K562 (cell line): ENCODE measurements around the gene MSMO1. TPM values are rescaled to one million over a fixed set of nuclear protein-coding genes. Genes with fewer than 3 reads are reported as not detected.
A peak's percentile ranks its signal among the peaks of the same experiment; 100 is the strongest.

Experiments
- ATAC-seq: fragments of 200-7000 bp; cut with Tn5 transposase; 3 replicates; pipeline ENCODE4 v1.9.1; 2020; ENCODE audit warnings: moderate library complexity
- BruUV-seq: library from RNA; stranded (reverse); fragments of 400-500 nt; replicated peaks from 2 replicates; lab custom pipeline; 2021; lab: Mats Ljungman, UMichigan
- CTCF ChIA-PET: fragments of 300-600 bp; formaldehyde crosslinking; extraction: SDS; loops from one replicate; lab custom pipeline; 2021; ENCODE audit warnings: low intra/inter-chr PET ratio; lab: Yijun Ruan, JAX
- POLR2A ChIA-PET: fragments of 300-600, 350-650 bp; sonication (Branson Sonifier 250); formaldehyde crosslinking; extraction: SDS; loops from one replicate; lab custom pipeline; 2021; ENCODE audit warnings: antibody characterized with exemption, inconsistent platforms; lab: Yijun Ruan, JAX
- DNase-seq, 4 experiments: peaks; one replicate each; pipeline versions ENCODE4 v3.0.0 to v3.0.0-alpha.2; 2011 to 2018; ENCODE audit warnings: low spot score in 3 of 4, mixed read lengths in 3 of 4; ENCODE audit errors: extremely low read depth in 1 of 4
- FAIRE-seq: peaks from 2 replicates; lab custom pipeline; 2011; peaks lifted over from hg19 to GRCh38; lab: Jason Lieb, UNC
- H2AFZ ChIP-seq: 2 replicates; pipeline ENCODE4 v1.6.0; 2011; ENCODE audit warnings: low read depth, low read length, control low read depth, inconsistent platforms
- H3K27ac ChIP-seq: fragments of 200-600 bp; 3 replicates; pipeline ENCODE4 v1.8.0; 2011; ENCODE audit warnings: low read depth, mild to moderate bottlenecking, control low read depth, inconsistent platforms, low read length, moderate library complexity, mixed read lengths; ENCODE audit errors: extremely low read depth
- H3K27me3 ChIP-seq, 2 experiments: fragments of 300-600 bp in 1 of 2; 2 replicates in 1 of 2; 3 replicates in 1 of 2; pipeline versions ENCODE4 v1.6.0 to v1.8.0; 2011; ENCODE audit warnings: inconsistent platforms in 2 of 2, low read length in 2 of 2, mild to moderate bottlenecking in 1 of 2, mixed read lengths in 1 of 2, moderate library complexity in 1 of 2; ENCODE audit not compliant: control insufficient read depth in 2 of 2, insufficient read depth in 2 of 2
- H3K36me3 ChIP-seq: fragments of 300-600 bp; 3 replicates; pipeline ENCODE4 v1.8.0; 2011; ENCODE audit warnings: mild to moderate bottlenecking, low read length, inconsistent platforms; ENCODE audit not compliant: control insufficient read depth, insufficient read depth
- H3K4me1 ChIP-seq, 2 experiments: fragments of 200-600 bp in 1 of 2; replicated peaks in 1 of 2; 2 replicates in 1 of 2; 3 replicates in 1 of 2; pipeline versions ENCODE4 v1.5.1 to v1.8.0; 2011; ENCODE audit warnings: inconsistent platforms in 2 of 2, low read length in 2 of 2, mild to moderate bottlenecking in 1 of 2, mixed read lengths in 1 of 2, moderate library complexity in 1 of 2; ENCODE audit not compliant: control insufficient read depth in 2 of 2, insufficient read depth in 2 of 2
- H3K4me2 ChIP-seq: 2 replicates; pipeline ENCODE4 v1.6.1; 2011; ENCODE audit warnings: low read length, control low read depth, inconsistent platforms, mixed read lengths; ENCODE audit not compliant: insufficient read depth
- H3K4me3 ChIP-seq: fragments of 200-600 bp; sonication (generic), shearing (Covaris generic); 2 replicates; pipeline ENCODE4 v1.5.1; 2016; ENCODE audit warnings: control low read depth, inconsistent platforms
- H3K79me2 ChIP-seq: fragments of 200-600 bp; 3 replicates; pipeline ENCODE4 v1.8.0; 2011; ENCODE audit warnings: low read length, inconsistent platforms; ENCODE audit not compliant: control insufficient read depth, insufficient read depth
- H3K9ac ChIP-seq, 2 experiments: 2 replicates each; pipeline versions ENCODE4 v1.6.0 to v1.6.1; 2011; ENCODE audit warnings: low read depth in 2 of 2, low read length in 2 of 2, control low read depth in 1 of 2, inconsistent platforms in 1 of 2, mild to moderate bottlenecking in 1 of 2, mixed read lengths in 1 of 2; ENCODE audit not compliant: insufficient read depth in 1 of 2
- H3K9me1 ChIP-seq: one replicate; pipeline ENCODE4 v1.6.0; 2011; ENCODE audit warnings: inconsistent platforms, mild to moderate bottlenecking, low read length, moderate library complexity; ENCODE audit not compliant: control insufficient read depth, insufficient read depth
- H3K9me3 ChIP-seq: replicated peaks from 2 replicates; pipeline ENCODE4 v1.5.1; 2011; ENCODE audit warnings: low read depth, low read length, inconsistent platforms; ENCODE audit not compliant: control insufficient read depth, insufficient read depth
- H4K20me1 ChIP-seq: replicated peaks from 2 replicates; pipeline ENCODE4 v1.6.1; 2011; ENCODE audit warnings: low read length, inconsistent platforms, mixed read lengths; ENCODE audit not compliant: control insufficient read depth, insufficient read depth
- CREBBP ChIP-seq: IDR thresholded peaks from one replicate; pipeline ENCODE4 v1.6.1; 2012; ENCODE audit warnings: low read depth, mild to moderate bottlenecking, control low read depth, inconsistent platforms, low read length
- GATAD2B ChIP-seq: fragments of 450-650 bp; IDR thresholded peaks from 2 replicates; pipeline ENCODE4 v1.6.1; 2017; ENCODE audit warnings: mild to moderate bottlenecking, borderline replicate concordance
- POU5F1 ChIP-seq: fragments of 150-350 bp; IDR thresholded peaks from 2 replicates; pipeline ENCODE4 v1.6.1; 2014; ENCODE audit warnings: borderline replicate concordance, low read length, low read depth, mild to moderate bottlenecking; ENCODE audit not compliant: partially characterized antibody
- PTBP1 ChIP-seq: fragments of 200-400 bp; formaldehyde crosslinking; IDR thresholded peaks from 2 replicates; pipeline ENCODE4 v1.6.1; 2017; ENCODE audit warnings: low read depth, low read length
- ZNF316 ChIP-seq: fragments of 450-650 bp; IDR thresholded peaks from 2 replicates; pipeline ENCODE4 v1.6.1; 2016
- ZNF707 ChIP-seq: fragments of 250-450 bp; sonication (Bioruptor Pico); conservative IDR thresholded peaks from 2 replicates; pipeline ENCODE4 v1.8.0; 2022; ENCODE audit warnings: inconsistent platforms, mild to moderate bottlenecking, moderate library complexity
- WGBS: fragments of 100-300 bp; shearing (Covaris generic); methylation state at CpG from one replicate; pipeline ENCODE4 v1.1.6; 2016; ENCODE audit warnings: low coverage, mixed read lengths; ENCODE audit not compliant: insufficient coverage; ENCODE audit errors: missing lambda C conversion rate; 5-methylcytosine and 5-hydroxymethylcytosine counted together
- in situ Hi-C: fragments of 300-500 bp; cut with MboI; formaldehyde crosslinking; loops from 4 replicates; pipeline ENCODE4 v1.15.0; 2018; ENCODE audit warnings: inconsistent platforms, mixed read lengths
- intact Hi-C: fragments of 100-400 bp; cut with micrococcal nuclease; formaldehyde crosslinking; loops from 2 replicates; pipeline ENCODE4 v1.14.2; 2022
- polyA plus RNA-seq, 8 experiments: library from polyadenylated mRNA; depleted of rRNA in 4 of 8; stranded (reverse) in 5 of 8; unstranded in 3 of 8; fragments of >200 nt; fragmentation: Nextera tagmentation in 2 of 8; fragmentation: Illumina TruSeq in 1 of 8; extraction: Ambion mirVana in 2 of 8; extraction: Trizol in 1 of 8; gene quantifications; 2 replicates each; pipeline versions ENCODE4 v1.2.1 to v1.2.3, GENCODE V29; 2011 to 2014; ENCODE audit warnings: inconsistent platforms in 1 of 8, missing spikeins in 1 of 8
- total RNA-seq, 7 experiments: library from RNA; depleted of rRNA in 6 of 7; stranded (reverse); fragments of >200 nt in 6 of 7; fragmentation: Illumina TruSeq in 2 of 7; extraction: Trizol in 2 of 7; gene quantifications; 2 replicates each; pipeline versions ENCODE4 v1.2.1 to v1.2.3, GENCODE V29; 2011 to 2021; ENCODE audit warnings: low replicate concordance in 1 of 7

MSMO1 gene
- total and polyA plus RNA-seq, 9 of the 15 experiments (the other 6 are each of a cell fraction or from before 2014, with no cell fraction given), result 32.0 to 172 (median 63.5) TPM

DNA sequence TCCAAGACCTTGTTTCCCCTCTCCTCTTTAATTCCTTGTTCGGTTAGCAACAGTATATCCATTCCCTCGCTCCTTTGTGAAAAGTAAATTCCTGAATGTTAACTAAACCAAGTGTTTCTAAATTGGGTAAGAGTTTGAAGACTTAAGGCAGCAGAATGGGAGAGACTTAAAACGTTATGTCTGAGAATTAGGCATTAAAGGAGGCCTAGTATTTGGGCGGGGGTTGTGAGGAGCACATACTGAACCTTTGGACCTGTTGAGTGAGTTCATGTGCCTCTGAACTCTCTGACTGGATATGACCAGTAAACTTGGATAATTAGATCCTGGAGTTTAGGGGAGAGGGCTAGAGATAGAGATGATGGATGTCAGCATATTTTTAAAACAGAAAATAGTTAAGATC lies 1.2 kb downstream of the MSMO1 start:
- Histone ChIP-seq H3K27ac (peak overlapping the region; percentile 70), H3K36me3 (peaks cover 37% of the 10 kb centered on the region), H3K9me1 (no peaks in the 10 kb centered on the region), H3K9me3 (no peaks in the 10 kb centered on the region), H3K4me2 (peak overlapping the region; percentile 99), H2AFZ (no peak overlapping the region), H3K27me3 (no peaks in the 10 kb centered on the region), H3K79me2 (peaks cover 72% of the 10 kb centered on the region), H3K4me1 (peaks cover 9 to 25% of the 10 kb centered on the region in 2 experiments; a peak in 4 of 5 replicates), H4K20me1 (peaks cover 43% of the 10 kb centered on the region), H3K4me3 (peak overlapping the region; percentile 84), H3K9ac (peak overlapping the region; percentile 31 to 74; a peak in 3 of 4 replicates)
- POLR2A ChIA-PET, result no interaction called here
- 0% methylated on average over 4 of the region's 4 CpGs for WGBS
- in situ Hi-C loops, result loop anchor here (5.0 kb wide), 1 partner anchor 121 kb away; the partner anchor contains the start of gene KLHL2
- BruUV-seq, result no TSS peak
- FAIRE-seq (no peak), DNase-seq (peak in 1 of 4 experiments; percentile 38), ATAC-seq (no peak)
- intact Hi-C loops, result no loop called here
- CTCF ChIA-PET, result no interaction called here
- TF ChIP-seq PTBP1 (no peak), ZNF316 (peak; percentile 33; the same call in 1 of the 2 replicates)

DNA sequence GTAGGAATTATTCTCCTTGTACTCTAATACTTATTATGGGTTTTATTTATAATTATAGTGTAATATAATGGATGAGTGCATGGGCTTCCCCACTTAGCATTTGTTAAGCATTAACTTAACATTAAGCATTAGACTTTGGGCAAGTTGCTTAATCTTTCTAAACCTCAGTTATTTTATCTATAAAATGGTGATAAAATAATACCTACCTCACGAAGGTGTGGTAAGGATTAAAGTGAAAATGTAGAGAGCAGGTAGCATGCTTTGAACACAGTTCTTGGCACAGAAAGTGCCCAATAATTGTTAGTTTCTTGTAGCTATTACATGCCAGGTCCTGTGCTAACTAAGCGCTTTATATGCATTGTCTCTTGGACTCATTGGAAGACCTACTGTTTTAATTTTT lies 2.6 kb downstream of the MSMO1 start:
- WGBS, result 44% methylated on average over 2 of the region's 2 CpGs
- no TSS peak for BruUV-seq
- in situ Hi-C loops (no loop called here), intact Hi-C loops (no loop called here)
- Histone ChIP-seq H3K9ac (peak overlapping the region in 1 of 2 experiments; percentile 74; a peak in 2 of 4 replicates), H3K27ac (no peak overlapping the region; the same call in 2 of the 3 replicates), H3K79me2 (peaks cover 86% of the 10 kb centered on the region), H3K4me2 (peak overlapping the region; percentile 99), H3K9me1 (peaks cover 4% of the 10 kb centered on the region), H3K4me1 (peaks cover 9 to 23% of the 10 kb centered on the region in 2 experiments; a peak in 4 of 5 replicates), H3K36me3 (peaks cover 51% of the 10 kb centered on the region), H2AFZ (no peak overlapping the region), H3K27me3 (no peaks in the 10 kb centered on the region), H3K4me3 (peak overlapping the region; percentile 84), H4K20me1 (peaks cover 57% of the 10 kb centered on the region), H3K9me3 (no peaks in the 10 kb centered on the region)
- TF ChIP-seq POU5F1 (no peak), ZNF707 (no peak), CREBBP (no peak), GATAD2B (0 out of 2 replicates have a peak, but pooled peaks have one; percentile 23)
- ChIA-PET POLR2A (interaction anchor here (0.8 kb wide), 1 partner anchor 125 kb away, joined by 3 read pairs; no protein-coding TSS in a partner anchor), CTCF (no interaction called here)
- ATAC-seq (no peak), FAIRE-seq (no peak), DNase-seq (no peak)
